Measurements from ENCODE around the gene BAIAP2. TPM values are rescaled to one million over a fixed set of nuclear protein-coding genes. Genes with fewer than 3 reads are reported as not detected.

Gene BAIAP2
- total and polyA plus RNA-seq, 8 donors = 21.1 to 263 (median 56.3) TPM

- Histone ChIP-seq H3K4me3 (no peak overlapping the region), H3K9me3 (no peaks in the 10 kb centered on the region), H3K27ac (peak overlapping the region; percentile 56 to 78 (median 73)), H3K4me1 (peaks cover 85 to 100% (median 93%) of the 10 kb centered on the region in 4 donors), H3K36me3 (peaks cover 0 to 7% (median 0%) of the 10 kb centered on the region in 4 donors), H3K27me3 (no peaks in the 10 kb centered on the region)
- intact Hi-C loops (cut with DNase I; ENCODE audit: low total_unique reads) = loop anchor here (5.0 kb wide), 1 partner anchor 43 kb away; no protein-coding TSS in a partner anchor
- DNase-seq = peak; percentile 74 to 76
- no peak for TF ChIP-seq EP300 (IDR thresholded peaks at IDR 0.05)
- TF ChIP-seq CTCF (IDR thresholded peaks at IDR 0.05) = no peak
- peak in 1 of 3 donors; percentile 29 for TF ChIP-seq POLR2AphosphoS5 (IDR thresholded peaks at IDR 0.05)
- no peak for TF ChIP-seq POLR2A (IDR thresholded peaks at IDR 0.05)
- 37 to 58% (median 38%) methylated on average over 27 to 38 of the region's 38 CpGs for WGBS, 5 donors
These were observed 8.9 kb downstream of the BAIAP2 start for GRCh38 chr17:81043725-81044427.

- Histone ChIP-seq H3K36me3 (peaks cover 0 to 3% (median 0%) of the 10 kb centered on the region in 4 donors), H3K27me3 (no peaks in the 10 kb centered on the region), H3K4me1 (peaks cover 85 to 100% (median 93%) of the 10 kb centered on the region in 4 donors), H3K4me3 (no peak overlapping the region), H3K9me3 (no peaks in the 10 kb centered on the region), H3K27ac (peak overlapping the region; percentile 56 to 78 (median 73))
- 60 to 71% (median 65%) methylated on average over 14 of the region's 14 CpGs for WGBS, 5 donors
- intact Hi-C loops (cut with DNase I; ENCODE audit: low total_unique reads) = loop anchor here (5.0 kb wide), 1 partner anchor 43 kb away; no protein-coding TSS in a partner anchor
- TF ChIP-seq POLR2A (IDR thresholded peaks at IDR 0.05) = no peak
- no peak for TF ChIP-seq POLR2AphosphoS5 (IDR thresholded peaks at IDR 0.05)
- TF ChIP-seq EP300 (IDR thresholded peaks at IDR 0.05) = no peak
- no peak for TF ChIP-seq CTCF (IDR thresholded peaks at IDR 0.05)
- no peak for DNase-seq
These were observed 9.4 kb downstream of the BAIAP2 start for GRCh38 chr17:81044428-81044763.

- Histone ChIP-seq H3K27me3 (no peaks in the 10 kb centered on the region), H3K4me3 (no peak overlapping the region), H3K36me3 (no peaks in the 10 kb centered on the region), H3K9me3 (no peaks in the 10 kb centered on the region), H3K27ac (peak overlapping the region; percentile 16 to 78 (median 73)), H3K4me1 (peaks cover 85 to 100% (median 93%) of the 10 kb centered on the region in 4 donors)
- DNase-seq = peak; percentile 69 to 91
- WGBS, 5 donors = 26 to 34% (median 29%) methylated on average over 22 to 28 of the region's 28 CpGs
- TF ChIP-seq CTCF (IDR thresholded peaks at IDR 0.05) (no peak), POLR2A (IDR thresholded peaks at IDR 0.05) (no peak), EP300 (IDR thresholded peaks at IDR 0.05) (no peak), POLR2AphosphoS5 (IDR thresholded peaks at IDR 0.05) (peak in 1 of 3 donors; percentile 12)
- intact Hi-C loops (cut with DNase I; ENCODE audit: low total_unique reads) = loop anchor here (5.0 kb wide), 1 partner anchor 42 kb away; no protein-coding TSS in a partner anchor
These were observed 10.0 kb downstream of the BAIAP2 start for GRCh38 chr17:81044764-81045589.

- no peaks in the 10 kb centered on the region for H3K36me3 ChIP-seq
- intact Hi-C loops (cut with DNase I; ENCODE audit: low total_unique reads) = no loop called here
- peaks cover 85 to 100% (median 92%) of the 10 kb centered on the region in 4 donors for H3K4me1 ChIP-seq
- no peak for TF ChIP-seq CTCF (IDR thresholded peaks at IDR 0.05)
- no peak for TF ChIP-seq POLR2A (IDR thresholded peaks at IDR 0.05)
- TF ChIP-seq POLR2AphosphoS5 (IDR thresholded peaks at IDR 0.05) = no peak
- no peak for TF ChIP-seq EP300 (IDR thresholded peaks at IDR 0.05)
- H3K9me3 ChIP-seq = no peaks in the 10 kb centered on the region
- WGBS, 5 donors = 59 to 78% (median 68%) methylated on average over 8 to 9 of the region's 9 CpGs
- H3K27ac ChIP-seq = peak overlapping the region in 4 of 5 donors; percentile 70 to 78 (median 73)
- H3K27me3 ChIP-seq = no peaks in the 10 kb centered on the region
- H3K4me3 ChIP-seq = no peak overlapping the region
- no peak for DNase-seq
These were observed 10.7 kb downstream of the BAIAP2 start for GRCh38 chr17:81045590-81046095.
